Bronchial epithelial cell (primary cell): ENCODE measurements around the gene DIMT1. TPM values are rescaled to one million over a fixed set of nuclear protein-coding genes. Genes with fewer than 3 reads are reported as not detected.

Source experiments
- DNase-seq: peaks from one replicate; pipeline ENCODE4 v3.0.0-alpha.2; 2010; ENCODE audit warnings: low read depth
- FAIRE-seq: peaks from 2 replicates; lab custom pipeline; 2011; peaks lifted over from hg19 to GRCh38; lab: Jason Lieb, UNC
- H3K27me3 ChIP-seq: 2 replicates; pipeline ENCODE4 v1.5.1; 2011; ENCODE audit warnings: low read length; ENCODE audit not compliant: control insufficient read depth, insufficient read depth
- H3K36me3 ChIP-seq: 2 replicates; pipeline ENCODE4 v1.5.1; 2011; ENCODE audit warnings: low read length; ENCODE audit not compliant: control insufficient read depth, insufficient read depth
- H3K4me3 ChIP-seq: 2 replicates; pipeline ENCODE4 v1.5.1; 2011; ENCODE audit warnings: mild to moderate bottlenecking, low read depth, low read length, control low read depth
- CTCF ChIP-seq: IDR thresholded peaks from 2 replicates; pipeline ENCODE4 v1.5.1; 2011; ENCODE audit warnings: mild to moderate bottlenecking, moderate library complexity, low read length, control low read depth, inconsistent platforms; ENCODE audit not compliant: insufficient read depth, severe bottlenecking
- total RNA-seq: library from RNA; depleted of rRNA; stranded (reverse); fragments of >200 nt; gene quantifications from 2 replicates; pipeline ENCODE4 v1.2.1, GENCODE V29; 2014

DIMT1 gene
- total RNA-seq, 1 donor from 2014 or later, result 24.0 TPM

GRCh38 chr5:62346748-62347147 is 57.0 kb downstream of the DIMT1 start:
- DNase-seq, result no peak
- no peak for FAIRE-seq
- Histone ChIP-seq H3K27me3 (no peaks in the 10 kb centered on the region), H3K4me3 (no peak overlapping the region), H3K36me3 (peaks cover 1% of the 10 kb centered on the region)
- TF ChIP-seq CTCF, result no peak

DNA sequence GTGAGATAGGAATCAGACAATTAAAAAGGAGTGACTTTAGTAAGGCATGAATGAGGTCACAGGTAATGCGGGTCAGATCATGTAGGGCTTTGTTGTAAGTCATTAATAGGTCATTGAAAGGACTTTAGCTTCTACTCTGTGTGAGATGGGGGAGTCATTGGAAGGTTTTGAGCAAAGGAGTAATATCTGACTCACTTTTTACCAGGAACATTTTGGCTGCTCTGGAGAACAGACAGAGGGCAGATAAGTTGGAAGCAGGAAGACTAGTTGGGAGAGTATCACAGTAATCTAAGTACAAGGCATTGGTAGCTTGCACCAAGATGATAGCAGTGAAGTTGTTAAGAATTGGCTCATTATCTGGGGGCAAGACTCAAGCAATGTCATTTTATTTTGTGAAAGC is 60.3 kb downstream of the DIMT1 start:
- DNase-seq (peak; percentile 71), FAIRE-seq (no peak)
- no peak overlapping the region for H3K4me3 ChIP-seq
- no peaks in the 10 kb centered on the region for H3K27me3 ChIP-seq
- peaks cover 1% of the 10 kb centered on the region for H3K36me3 ChIP-seq
- TF ChIP-seq CTCF, result no peak

DNA sequence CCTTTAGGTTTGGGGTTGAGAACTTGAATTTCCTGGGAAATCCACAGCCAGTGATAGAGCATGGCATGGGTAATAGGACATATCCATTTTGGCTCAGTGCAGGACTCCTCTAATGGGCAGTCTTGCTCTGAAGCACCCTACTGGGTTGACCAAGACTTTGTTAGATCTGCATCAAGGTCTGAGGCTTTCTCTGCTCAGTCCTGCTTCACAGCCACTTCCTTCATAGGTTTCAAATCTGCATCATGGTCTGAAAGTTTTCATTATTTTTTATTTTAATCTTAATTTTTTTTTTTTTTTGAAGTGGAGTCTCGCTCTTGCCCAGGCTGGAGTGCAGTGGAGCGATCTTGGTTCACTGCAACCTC is 61.2 kb downstream of the DIMT1 start:
- Histone ChIP-seq H3K27me3 (no peaks in the 10 kb centered on the region), H3K36me3 (no peaks in the 10 kb centered on the region), H3K4me3 (no peak overlapping the region)
- FAIRE-seq, result no peak
- DNase-seq, result no peak
- no peak for TF ChIP-seq CTCF

DNA sequence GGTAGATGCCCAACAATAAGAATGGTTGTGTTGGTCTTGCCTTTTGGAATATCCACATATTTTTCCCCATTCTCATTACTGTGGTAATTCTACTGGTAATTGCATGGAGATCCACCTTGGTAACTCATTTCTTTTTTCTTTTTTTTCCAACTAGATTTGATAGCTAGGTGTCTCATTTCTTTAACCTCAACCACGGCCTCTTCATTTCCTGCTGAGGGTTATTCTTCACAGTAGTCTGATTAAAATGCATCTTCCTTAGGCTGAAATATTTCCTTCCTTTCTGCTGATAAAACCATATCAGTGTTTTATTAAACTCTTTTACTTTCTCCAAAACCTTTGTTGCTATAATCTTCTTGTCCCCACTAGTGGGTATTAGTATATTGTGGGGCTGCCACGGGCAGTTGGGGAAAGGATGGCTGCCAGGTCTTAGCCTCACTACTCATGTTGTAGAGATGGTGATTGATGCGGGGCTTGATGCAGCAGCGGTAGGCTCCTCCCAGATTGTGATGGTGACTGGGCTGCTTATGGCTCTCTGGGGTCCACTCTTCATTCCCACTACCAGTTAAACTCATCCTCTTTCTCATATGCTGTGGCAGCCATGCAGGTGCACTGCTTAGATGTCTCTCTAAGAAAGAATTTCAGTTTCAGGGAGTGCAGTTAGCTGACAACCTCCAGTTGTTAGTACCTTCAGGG is 61.8 kb downstream of the DIMT1 start:
- H3K27me3 ChIP-seq, result no peaks in the 10 kb centered on the region
- H3K36me3 ChIP-seq, result no peaks in the 10 kb centered on the region
- TF ChIP-seq CTCF, result no peak
- FAIRE-seq (no peak), DNase-seq (no peak)
- no peak overlapping the region for H3K4me3 ChIP-seq

DNA sequence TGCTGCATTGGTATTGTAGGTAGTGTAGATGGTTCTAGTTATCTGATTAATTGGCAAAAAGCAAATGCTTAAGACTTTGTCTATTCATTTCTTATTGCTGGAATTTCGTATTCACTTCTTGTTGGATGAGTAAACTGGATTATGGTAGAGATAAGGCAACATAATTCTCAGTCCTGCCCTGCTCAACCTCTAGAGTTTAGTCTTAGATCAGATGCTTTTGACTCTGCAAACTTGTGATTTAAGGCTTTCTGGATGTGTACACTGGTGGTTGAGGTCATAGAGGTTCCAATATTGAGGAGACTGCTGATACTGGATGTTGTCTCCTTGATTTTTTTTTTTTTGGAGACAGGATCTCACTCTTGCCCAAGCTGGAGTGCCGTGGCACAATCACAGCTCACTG is 62.7 kb downstream of the DIMT1 start:
- DNase-seq (no peak), FAIRE-seq (no peak)
- Histone ChIP-seq H3K4me3 (no peak overlapping the region), H3K27me3 (no peaks in the 10 kb centered on the region), H3K36me3 (no peaks in the 10 kb centered on the region)
- TF ChIP-seq CTCF, result no peak

- no peak for FAIRE-seq
- H3K36me3 ChIP-seq, result no peaks in the 10 kb centered on the region
- peak; percentile 61 for DNase-seq
These were observed 63.3 kb downstream of the DIMT1 start for GRCh38 chr5:62340392-62340791.

More at GRCh38 chr5:62340392-62340791, 63.3 kb downstream of the DIMT1 start:
- no peaks in the 10 kb centered on the region for H3K27me3 ChIP-seq
- peak; percentile 48 for TF ChIP-seq CTCF
- H3K4me3 ChIP-seq, result no peak overlapping the region
